ENCODE measurements around the gene NBPF3.
"Not testable (repeated sequence)": the region's sequence is repeated elsewhere in the genome, so short reads cannot be mapped to it uniquely, and the experiment has no call there.

NBPF3 gene

GRCh38 chr1:21478356-21478755 is 38.4 kb downstream of the NBPF3 start:
- no peak for TF ChIP-seq POU2F2 (IDR thresholded peaks at IDR 0.05; ENCODE audit: low read depth, low read length)
- TF ChIP-seq TAF1 (IDR thresholded peaks at IDR 0.05; ENCODE audit: low read depth, low read length) = no peak
- no peak for TF ChIP-seq PAX5 (IDR thresholded peaks at IDR 0.05; ENCODE audit: insufficient read depth, low read length, severe bottlenecking)
- TF ChIP-seq SPI1 (IDR thresholded peaks at IDR 0.05; ENCODE audit: low read depth, low read length) = no peak
- TF ChIP-seq POLR2AphosphoS5 (IDR thresholded peaks at IDR 0.05; ENCODE audit: low read depth, low read length) = no peak
- TF ChIP-seq POLR2A (IDR thresholded peaks at IDR 0.05; ENCODE audit: low read depth, low read length) = no peak
- DNase-seq (ENCODE audit: insufficient read length, low spot score) (no peak), FAIRE-seq (no peak)

DNA sequence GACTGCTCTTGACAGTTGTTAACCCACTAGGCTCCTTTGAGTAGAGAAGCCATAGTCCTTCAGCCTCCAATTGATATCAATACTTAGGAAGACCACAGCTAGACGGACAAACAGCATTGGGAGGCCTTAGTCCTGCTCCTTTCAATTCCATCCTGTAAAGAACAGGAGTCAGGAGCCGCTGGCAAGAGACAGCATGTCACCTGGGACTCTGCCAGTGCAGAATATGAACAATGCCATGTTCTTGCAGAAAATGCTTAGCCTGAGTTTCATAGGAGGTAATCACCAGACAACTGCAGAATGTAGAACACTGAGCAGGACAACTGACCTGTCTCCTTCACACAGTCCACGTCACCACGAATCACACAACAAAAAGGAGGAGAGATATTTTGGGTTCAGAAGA is 43.9 kb downstream of the NBPF3 start:
- FAIRE-seq; DNase-seq (ENCODE audit: insufficient read length, low spot score): not testable (repeated sequence)

DNA sequence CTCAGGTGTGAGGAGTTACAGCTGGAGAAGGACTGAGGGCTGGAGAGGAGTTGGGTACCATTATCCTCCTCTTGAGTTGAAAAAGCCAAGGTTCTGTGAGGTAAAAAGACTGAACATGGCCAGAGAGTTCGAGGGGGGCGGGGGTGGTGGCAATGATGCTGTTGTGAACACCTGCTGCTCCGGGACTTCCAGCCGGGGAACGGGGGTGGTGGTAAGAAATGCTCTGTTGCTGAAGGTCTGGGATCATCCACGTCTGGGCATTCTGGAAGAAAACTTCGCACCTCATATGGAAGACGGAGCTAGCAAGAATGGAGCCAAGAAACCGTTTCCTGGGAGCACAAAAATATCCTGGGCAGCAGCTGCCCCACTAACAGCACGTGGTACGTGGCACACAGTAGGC is 49.2 kb downstream of the NBPF3 start:
- no peak for TF ChIP-seq TAF1 (IDR thresholded peaks at IDR 0.05; ENCODE audit: low read depth, low read length)
- no peak for TF ChIP-seq POLR2A (IDR thresholded peaks at IDR 0.05; ENCODE audit: low read depth, low read length)
- TF ChIP-seq SPI1 (IDR thresholded peaks at IDR 0.05; ENCODE audit: low read depth, low read length) = no peak
- no peak for TF ChIP-seq POLR2AphosphoS5 (IDR thresholded peaks at IDR 0.05; ENCODE audit: low read depth, low read length)
- no peak for TF ChIP-seq PAX5 (IDR thresholded peaks at IDR 0.05; ENCODE audit: insufficient read depth, low read length, severe bottlenecking)
- TF ChIP-seq POU2F2 (IDR thresholded peaks at IDR 0.05; ENCODE audit: low read depth, low read length) = no peak
- DNase-seq (ENCODE audit: insufficient read length, low spot score) = no peak
- no peak for FAIRE-seq

GRCh38 chr1:21490774-21491487 is 51.0 kb downstream of the NBPF3 start:
- DNase-seq (ENCODE audit: insufficient read length, low spot score) = no peak
- TF ChIP-seq POLR2A (IDR thresholded peaks at IDR 0.05; ENCODE audit: low read depth, low read length) = no peak
- no peak for TF ChIP-seq PAX5 (IDR thresholded peaks at IDR 0.05; ENCODE audit: insufficient read depth, low read length, severe bottlenecking)
- TF ChIP-seq TAF1 (IDR thresholded peaks at IDR 0.05; ENCODE audit: low read depth, low read length) = no peak
- no peak for TF ChIP-seq POU2F2 (IDR thresholded peaks at IDR 0.05; ENCODE audit: low read depth, low read length)
- TF ChIP-seq SPI1 (IDR thresholded peaks at IDR 0.05; ENCODE audit: low read depth, low read length) = no peak
- no peak for TF ChIP-seq POLR2AphosphoS5 (IDR thresholded peaks at IDR 0.05; ENCODE audit: low read depth, low read length)
- peak; percentile 69 for FAIRE-seq

DNA sequence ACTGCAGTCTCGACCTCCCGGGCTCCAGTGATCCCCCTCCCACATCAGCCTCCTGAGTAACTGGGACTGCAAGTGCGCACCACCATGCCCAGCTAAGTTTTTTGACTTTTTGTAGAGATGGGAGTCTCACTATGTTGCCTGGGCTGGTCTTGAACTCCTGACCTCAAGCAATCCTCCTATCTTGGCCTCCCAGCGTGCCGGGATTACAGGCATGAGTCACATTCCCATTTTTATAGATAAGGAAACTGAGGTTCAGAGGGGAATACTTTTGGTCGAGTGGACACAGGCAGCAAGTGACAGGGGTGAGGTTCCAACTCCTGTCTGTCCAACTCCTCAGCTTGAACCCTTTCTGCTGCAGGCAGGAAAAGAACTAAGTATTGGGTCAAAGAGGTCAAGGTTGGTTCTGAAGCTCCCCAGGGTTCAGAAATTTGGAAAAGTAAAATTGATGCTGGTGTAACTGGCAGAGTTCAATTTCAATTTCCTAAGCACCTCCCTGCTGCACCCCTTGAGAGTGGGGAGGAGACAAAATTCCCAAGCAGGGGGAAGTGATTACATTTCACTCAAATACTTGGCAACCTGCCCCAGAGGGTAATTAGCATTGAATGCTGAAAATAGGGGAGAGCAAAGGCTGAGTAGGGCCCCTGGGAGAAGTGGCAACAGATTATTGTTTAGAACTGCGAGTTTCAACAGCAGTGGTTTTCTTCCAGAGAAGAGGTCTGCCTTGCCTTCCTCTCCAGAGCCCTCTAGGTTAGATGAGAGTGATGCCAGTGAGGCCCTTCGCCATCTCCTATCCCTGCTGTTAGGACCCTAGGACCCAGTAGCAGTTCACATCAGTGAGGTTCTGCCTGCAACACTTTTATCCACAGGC is 51.8 kb downstream of the NBPF3 start:
- TF ChIP-seq POLR2AphosphoS5 (IDR thresholded peaks at IDR 0.05; ENCODE audit: low read depth, low read length) = no peak
- TF ChIP-seq TAF1 (IDR thresholded peaks at IDR 0.05; ENCODE audit: low read depth, low read length) = no peak
- TF ChIP-seq POLR2A (IDR thresholded peaks at IDR 0.05; ENCODE audit: low read depth, low read length) = no peak
- TF ChIP-seq POU2F2 (IDR thresholded peaks at IDR 0.05; ENCODE audit: low read depth, low read length) = no peak
- FAIRE-seq (no peak), DNase-seq (ENCODE audit: insufficient read length, low spot score) (no peak)

GRCh38 chr1:21492356-21492625 is 52.4 kb downstream of the NBPF3 start:
- FAIRE-seq (no peak), DNase-seq (ENCODE audit: insufficient read length, low spot score) (no peak)
- no peak for TF ChIP-seq POU2F2 (IDR thresholded peaks at IDR 0.05; ENCODE audit: low read depth, low read length)

DNA sequence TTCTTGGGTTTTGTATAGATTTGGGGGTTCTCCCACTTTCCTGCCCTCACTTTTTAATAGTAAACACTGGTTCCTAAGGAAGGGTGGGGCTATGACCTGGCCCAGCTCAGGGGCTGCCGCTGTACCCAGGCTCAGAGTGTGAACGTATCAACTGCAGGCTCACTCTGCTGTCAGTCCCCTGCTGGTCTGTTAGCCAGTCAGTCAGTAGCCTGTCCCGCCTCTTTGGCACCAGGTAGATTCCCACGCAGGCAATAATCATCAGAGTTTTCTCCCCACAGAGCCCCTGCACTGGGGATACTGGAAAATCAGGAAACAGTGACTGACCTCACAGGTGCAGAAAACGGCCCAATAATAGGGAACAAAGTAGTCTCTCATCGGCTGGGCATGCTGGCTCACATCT is 54.3 kb downstream of the NBPF3 start:
- DNase-seq (ENCODE audit: insufficient read length, low spot score) (no peak), FAIRE-seq (no peak)
- TF ChIP-seq POU2F2 (IDR thresholded peaks at IDR 0.05; ENCODE audit: low read depth, low read length) = no peak
- no peak for TF ChIP-seq PAX5 (IDR thresholded peaks at IDR 0.05; ENCODE audit: insufficient read depth, low read length, severe bottlenecking)
- TF ChIP-seq TAF1 (IDR thresholded peaks at IDR 0.05; ENCODE audit: low read depth, low read length) = no peak
- no peak for TF ChIP-seq POLR2AphosphoS5 (IDR thresholded peaks at IDR 0.05; ENCODE audit: low read depth, low read length)
- no peak for TF ChIP-seq SPI1 (IDR thresholded peaks at IDR 0.05; ENCODE audit: low read depth, low read length)
- TF ChIP-seq POLR2A (IDR thresholded peaks at IDR 0.05; ENCODE audit: low read depth, low read length) = no peak

GRCh38 chr1:21495225-21495820 is 55.4 kb downstream of the NBPF3 start:
- TF ChIP-seq SPI1 (IDR thresholded peaks at IDR 0.05; ENCODE audit: low read depth, low read length) = no peak
- no peak for TF ChIP-seq POLR2AphosphoS5 (IDR thresholded peaks at IDR 0.05; ENCODE audit: low read depth, low read length)
- TF ChIP-seq PAX5 (IDR thresholded peaks at IDR 0.05; ENCODE audit: insufficient read depth, low read length, severe bottlenecking) = no peak
- no peak for TF ChIP-seq TAF1 (IDR thresholded peaks at IDR 0.05; ENCODE audit: low read depth, low read length)
- no peak for TF ChIP-seq POLR2A (IDR thresholded peaks at IDR 0.05; ENCODE audit: low read depth, low read length)
- TF ChIP-seq POU2F2 (IDR thresholded peaks at IDR 0.05; ENCODE audit: low read depth, low read length) = no peak
- DNase-seq (ENCODE audit: insufficient read length, low spot score) = no peak
- no peak for FAIRE-seq

GRCh38 chr1:21496063-21496462 is 56.1 kb downstream of the NBPF3 start:
- no peak for DNase-seq (ENCODE audit: insufficient read length, low spot score)
- no peak for FAIRE-seq
- TF ChIP-seq POLR2A (IDR thresholded peaks at IDR 0.05; ENCODE audit: low read depth, low read length) (no peak), TAF1 (IDR thresholded peaks at IDR 0.05; ENCODE audit: low read depth, low read length) (no peak), POLR2AphosphoS5 (IDR thresholded peaks at IDR 0.05; ENCODE audit: low read depth, low read length) (no peak), POU2F2 (IDR thresholded peaks at IDR 0.05; ENCODE audit: low read depth, low read length) (no peak)

- no peak for TF ChIP-seq POU2F2 (IDR thresholded peaks at IDR 0.05; ENCODE audit: low read depth, low read length)
- TF ChIP-seq TAF1 (IDR thresholded peaks at IDR 0.05; ENCODE audit: low read depth, low read length) = no peak
- no peak for TF ChIP-seq POLR2AphosphoS5 (IDR thresholded peaks at IDR 0.05; ENCODE audit: low read depth, low read length)
- no peak for TF ChIP-seq SPI1 (IDR thresholded peaks at IDR 0.05; ENCODE audit: low read depth, low read length)
- no peak for TF ChIP-seq PAX5 (IDR thresholded peaks at IDR 0.05; ENCODE audit: insufficient read depth, low read length, severe bottlenecking)
- TF ChIP-seq POLR2A (IDR thresholded peaks at IDR 0.05; ENCODE audit: low read depth, low read length) = no peak
- DNase-seq (ENCODE audit: insufficient read length, low spot score) = no peak
- FAIRE-seq = no peak
Measured at GRCh38 chr1:21496886-21497285, 56.9 kb downstream of the NBPF3 start.
